IMR-90 (cell line): ENCODE measurements around the gene ROM1. TPM values are rescaled to one million over a fixed set of nuclear protein-coding genes. Genes with fewer than 3 reads are reported as not detected.

Experiments used
- ATAC-seq: fragments of 200-7000 bp; cut with Tn5 transposase; 2 replicates; pipeline ENCODE4 v1.9.1; 2020; ENCODE audit warnings: low read depth, mild to moderate bottlenecking, moderate library complexity
- BruUV-seq: library from RNA; stranded (reverse); fragments of 400-500 nt; replicated peaks from 2 replicates; lab custom pipeline; 2021; lab: Mats Ljungman, UMichigan
- CTCF ChIA-PET: fragments of 300-600 bp; formaldehyde crosslinking; extraction: SDS; loops from one replicate; lab custom pipeline; 2021; ENCODE audit warnings: antibody characterized with exemption; lab: Yijun Ruan, JAX
- POLR2A ChIA-PET: fragments of 300-600 bp; sonication (Branson Sonifier 250); formaldehyde crosslinking; loops from one replicate; lab custom pipeline; 2022; ENCODE audit warnings: antibody characterized with exemption; ENCODE audit not compliant: unreplicated experiment; lab: Charles Lee
- DNase-seq: peaks from one replicate; pipeline ENCODE4 v3.0.0; 2013
- H2AFZ ChIP-seq: replicated peaks from 2 replicates; pipeline ENCODE3; 2013; ENCODE audit warnings: low read length, mild to moderate bottlenecking; ENCODE audit not compliant: poor library complexity
- H2AK5ac ChIP-seq: 2 replicates; pipeline ENCODE4 v1.6.1; 2013; ENCODE audit warnings: low read depth, low read length, inconsistent platforms
- H2AK9ac ChIP-seq: replicated peaks from 2 replicates; pipeline ENCODE3; 2013; ENCODE audit warnings: mild to moderate bottlenecking, low read depth, low read length, moderate library complexity; ENCODE audit not compliant: poor library complexity
- H2BK120ac ChIP-seq: 2 replicates; pipeline ENCODE4 v1.6.1; 2013; ENCODE audit warnings: low read depth, low read length, inconsistent platforms
- H2BK15ac ChIP-seq: 3 replicates; pipeline ENCODE4 v1.6.1; 2013; ENCODE audit warnings: low read depth, low read length, inconsistent platforms
- H2BK20ac ChIP-seq: 2 replicates; pipeline ENCODE4 v1.6.1; 2013; ENCODE audit warnings: low read depth, mild to moderate bottlenecking, inconsistent platforms, low read length, moderate library complexity
- H2BK5ac ChIP-seq: 2 replicates; pipeline ENCODE4 v1.6.1; 2013; ENCODE audit warnings: mild to moderate bottlenecking, low read depth, low read length, inconsistent platforms; ENCODE audit not compliant: poor library complexity, severe bottlenecking
- H3K14ac ChIP-seq: replicated peaks from 2 replicates; pipeline ENCODE4 v1.6.1; 2013; ENCODE audit warnings: low read depth, low read length, inconsistent platforms
- H3K18ac ChIP-seq: 2 replicates; pipeline ENCODE4 v1.6.1; 2013; ENCODE audit warnings: low read depth, low read length, control low read depth
- H3K23ac ChIP-seq: 2 replicates; pipeline ENCODE4 v1.6.1; 2013; ENCODE audit warnings: low read depth, low read length, inconsistent platforms
- H3K27ac ChIP-seq: 2 replicates; pipeline ENCODE4 v1.5.1; 2013; ENCODE audit warnings: mild to moderate bottlenecking, control low read depth, low read length; ENCODE audit not compliant: insufficient read depth
- H3K27me3 ChIP-seq: 2 replicates; pipeline ENCODE4 v1.6.1; 2013; ENCODE audit warnings: low read length; ENCODE audit not compliant: control insufficient read depth, insufficient read depth
- H3K36me3 ChIP-seq: 2 replicates; pipeline ENCODE4 v1.6.1; 2013; ENCODE audit warnings: low read length, mixed read lengths; ENCODE audit not compliant: control insufficient read depth, insufficient read depth
- H3K4ac ChIP-seq: 2 replicates; pipeline ENCODE4 v1.6.1; 2013; ENCODE audit warnings: low read depth, low read length, inconsistent platforms
- H3K4me1 ChIP-seq: 2 replicates; pipeline ENCODE4 v1.6.1; 2013; ENCODE audit warnings: low read length, mixed read lengths; ENCODE audit not compliant: control insufficient read depth, insufficient read depth
- H3K4me2 ChIP-seq: 2 replicates; pipeline ENCODE4 v1.6.1; 2013; ENCODE audit warnings: low read depth, mild to moderate bottlenecking, control low read depth, low read length, moderate library complexity
- H3K4me3 ChIP-seq: 2 replicates; pipeline ENCODE4 v1.5.1; 2013; ENCODE audit warnings: low read depth, mild to moderate bottlenecking, control low read depth, low read length, moderate library complexity; ENCODE audit not compliant: insufficient read depth
- H3K56ac ChIP-seq: 2 replicates; pipeline ENCODE4 v1.6.1; 2013; ENCODE audit warnings: low read length, inconsistent platforms; ENCODE audit not compliant: insufficient read depth; ENCODE audit errors: extremely low read depth
- H3K79me1 ChIP-seq, 2 experiments: 2 replicates each; pipeline ENCODE4 v1.6.1; 2013; ENCODE audit warnings: low read length in 2 of 2, inconsistent platforms in 1 of 2, low read depth in 1 of 2
- H3K9ac ChIP-seq: 2 replicates; pipeline ENCODE4 v1.6.1; 2013; ENCODE audit warnings: low read depth, low read length, control low read depth
- H3K9me1 ChIP-seq: 2 replicates; pipeline ENCODE4 v1.6.1; 2013; ENCODE audit warnings: low read length, inconsistent platforms; ENCODE audit not compliant: insufficient read depth
- H3K9me3 ChIP-seq: 2 replicates; pipeline ENCODE4 v1.6.1; 2013; ENCODE audit warnings: low read length; ENCODE audit not compliant: control insufficient read depth, insufficient read depth
- H4K20me1 ChIP-seq: 2 replicates; pipeline ENCODE4 v1.6.1; 2013; ENCODE audit warnings: low read length, inconsistent platforms; ENCODE audit not compliant: insufficient read depth
- H4K5ac ChIP-seq: 2 replicates; pipeline ENCODE4 v1.6.1; 2013; ENCODE audit warnings: mild to moderate bottlenecking, low read depth, low read length, control low read depth
- H4K8ac ChIP-seq, 2 experiments: 2 replicates each; pipeline ENCODE4 v1.6.1; 2013; ENCODE audit warnings: low read depth in 2 of 2, low read length in 2 of 2, control low read depth in 1 of 2, inconsistent platforms in 1 of 2
- H4K91ac ChIP-seq: 2 replicates; pipeline ENCODE4 v1.6.1; 2013; ENCODE audit warnings: low read depth, low read length, inconsistent platforms; ENCODE audit not compliant: insufficient read depth
- CTCF ChIP-seq: conservative IDR thresholded peaks from 2 replicates; pipeline ENCODE4 v1.5.1; 2012; ENCODE audit warnings: mild to moderate bottlenecking, low read depth, low read length, improper control_type of control experiment
- USF2 ChIP-seq: fragments of 150-350 bp; IDR thresholded peaks from 2 replicates; pipeline ENCODE4 v1.6.1; 2017; ENCODE audit warnings: mild to moderate bottlenecking, antibody characterized with exemption, low read length, low read depth
- WGBS, 2 experiments: methylation state at CpG; one replicate each; pipeline versions ENCODE4 v1.1.5 to v1.1.7; 2013; ENCODE audit warnings: missing lambda C conversion rate in 2 of 2; ENCODE audit not compliant: insufficient read length in 1 of 2; ENCODE audit errors: extremely low coverage in 2 of 2; 5-methylcytosine and 5-hydroxymethylcytosine counted together
- dilution Hi-C: fragments of 300-500 bp; cut with HindIII; formaldehyde crosslinking; loops from one replicate; pipeline ENCODE4 v1.14.3; 2018; ENCODE audit warnings: low sequenced_read_pairs; ENCODE audit not compliant: unreplicated experiment
- in situ Hi-C: fragments of 300-500 bp; cut with MboI; formaldehyde crosslinking; loops from 3 replicates; pipeline ENCODE4 v1.14.3; 2019; ENCODE audit warnings: low sequenced_read_pairs, inconsistent platforms, mixed read lengths
- intact Hi-C: fragments of 100-400 bp; cut with micrococcal nuclease; formaldehyde crosslinking; loops from 2 replicates; pipeline ENCODE4 v1.10.0; 2022
- polyA plus RNA-seq, 3 experiments: library from polyadenylated mRNA; depleted of rRNA; stranded (reverse); fragments of >200 nt; gene quantifications; 2 replicates each; pipeline ENCODE4 v1.2.3, GENCODE V29; 2012; ENCODE audit warnings: low replicate concordance in 1 of 3
- total RNA-seq: library from RNA; depleted of rRNA; stranded (reverse); fragments of >200 nt; gene quantifications from 2 replicates; pipeline ENCODE4 v1.2.3, GENCODE V29; 2012

Gene ROM1
- total and polyA plus RNA-seq, 2 of the 4 experiments (the other 2 are of a cell fraction): 2.2 to 2.5 TPM

GRCh38 chr11:62588966-62589637 is 24.0 kb upstream of the ROM1 start:
- no peak for ATAC-seq

More at GRCh38 chr11:62588966-62589637, 24.0 kb upstream of the ROM1 start:
- Histone ChIP-seq H3K27me3 (no peaks in the 10 kb centered on the region), H3K79me1 (peaks cover 21 to 45% of the 10 kb centered on the region in 2 experiments), H3K23ac (no peak overlapping the region), H3K14ac (no peak overlapping the region), H3K4me3 (no peak overlapping the region), H3K9ac (no peak overlapping the region), H2BK120ac (no peak overlapping the region), H3K18ac (no peak overlapping the region), H3K9me1 (0 out of 2 replicates have a peak, but pooled peaks cover 4% of the 10 kb centered on the region), H2AK9ac (no peak overlapping the region), H4K8ac (no peak overlapping the region), H3K9me3 (no peaks in the 10 kb centered on the region), H3K56ac (no peak overlapping the region), H3K4me1 (peaks cover 6% of the 10 kb centered on the region), H4K91ac (no peak overlapping the region), H4K5ac (no peak overlapping the region), H2BK15ac (no peak overlapping the region), H3K27ac (no peak overlapping the region), H3K36me3 (peaks cover 22% of the 10 kb centered on the region), H3K4ac (no peak overlapping the region), H2AK5ac (no peak overlapping the region), H2AFZ (no peak overlapping the region), H3K4me2 (no peak overlapping the region), H4K20me1 (peaks cover 5% of the 10 kb centered on the region; the same call in 1 of the 2 replicates), H2BK5ac (no peak overlapping the region), H2BK20ac (no peak overlapping the region; the same call in 1 of the 2 replicates)
- ChIA-PET CTCF (no interaction called here), POLR2A (no interaction called here)
- DNase-seq: no peak
- in situ Hi-C loops: no loop called here
- TF ChIP-seq USF2: no peak
- peak; percentile 45 for TF ChIP-seq CTCF
- BruUV-seq: no TSS peak
- intact Hi-C loops: no loop called here
- dilution Hi-C loops: no loop called here
- 94% methylated on average over 10 of the region's 18 CpGs; no CpG with 5 or more reads in 1 of the 2 experiments for WGBS, 2 experiments
